Mucosa of descending colon (tissue), 3 donors: ENCODE results near the gene DCUN1D4. TPM values are rescaled to one million over a fixed set of nuclear protein-coding genes. Genes with fewer than 3 reads are reported as not detected.

Source experiments
- ATAC-seq: fragments of 200-7000 bp; cut with Tn5 transposase; one replicate; pipeline ENCODE4 v1.9.1; 2020; ENCODE audit warnings: mild to moderate bottlenecking, moderate library complexity
- DNase-seq, 3 donors: peaks; one replicate each; pipeline ENCODE4 v3.0.0-alpha.2; 2020
- H3K36me3 ChIP-seq: fragments of 200-600 bp; one replicate; pipeline ENCODE4 v1.8.0; 2021; ENCODE audit warnings: low read depth, mild to moderate bottlenecking
- H3K4me1 ChIP-seq: fragments of 200-600 bp; one replicate; pipeline ENCODE4 v1.8.0; 2021; ENCODE audit warnings: low read depth, mild to moderate bottlenecking
- H3K4me3 ChIP-seq: fragments of 200-600 bp; one replicate; pipeline ENCODE4 v1.8.0; 2021; ENCODE audit warnings: mild to moderate bottlenecking
- H3K9me3 ChIP-seq: fragments of 200-600 bp; one replicate; pipeline ENCODE4 v1.8.0; 2021; ENCODE audit warnings: mild to moderate bottlenecking
- CTCF ChIP-seq: fragments of 200-600 bp; IDR thresholded peaks from one replicate; pipeline ENCODE4 v1.8.0; 2022; ENCODE audit warnings: antibody characterized with exemption, mild to moderate bottlenecking
- intact Hi-C, 2 donors: fragments of 100-400 bp; cut with DNase I in 1 of 2; cut with micrococcal nuclease in 1 of 2; formaldehyde crosslinking; loops; one replicate each; pipeline versions ENCODE4 v1.11.0 to v1.11.1; 2022; cut with DNase I, micrococcal nuclease
- total RNA-seq, 3 donors: library from RNA; stranded (reverse); fragmentation: NEBNext Ultra II Directional in 2 of 3; extraction: Animal tissue kit (Norgen Biotek cat#: 25700) in 2 of 3; gene quantifications; one replicate each; pipeline versions ENCODE4 v1.2.1 to v1.2.4, GENCODE V29; 2021 to 2023
- donor health status: DM: no; HTN: no; CAD: no; lungs with moderate emphysema.
- donor health status: DM: no; HTN: no; CAD: no.
- donor health status: DM: no; HTN: yes; CAD: no.

DCUN1D4 gene
- total RNA-seq, 3 donors from 2014 or later: 31.1 to 72.4 (median 39.0) TPM

GRCh38 chr4:51833236-51833635, 9.7 kb upstream of the DCUN1D4 start:
- Histone ChIP-seq H3K36me3 (no peaks in the 10 kb centered on the region), H3K4me1 (no peaks in the 10 kb centered on the region), H3K9me3 (no peaks in the 10 kb centered on the region), H3K4me3 (no peak overlapping the region)
- no peak for TF ChIP-seq CTCF
- no peak for DNase-seq
- intact Hi-C loops: no loop called here
- no peak for ATAC-seq

GRCh38 chr4:51835079-51835478, 7.9 kb upstream of the DCUN1D4 start:
- Histone ChIP-seq H3K9me3 (no peaks in the 10 kb centered on the region), H3K4me1 (no peaks in the 10 kb centered on the region), H3K4me3 (no peak overlapping the region), H3K36me3 (no peaks in the 10 kb centered on the region)
- TF ChIP-seq CTCF: no peak
- no peak for DNase-seq
- no peak for ATAC-seq
- intact Hi-C loops: no loop called here

GRCh38 chr4:51835855-51836254, 7.1 kb upstream of the DCUN1D4 start:
- intact Hi-C loops: no loop called here
- Histone ChIP-seq H3K4me1 (no peaks in the 10 kb centered on the region), H3K9me3 (no peaks in the 10 kb centered on the region), H3K36me3 (no peaks in the 10 kb centered on the region), H3K4me3 (no peak overlapping the region)
- TF ChIP-seq CTCF: no peak
- ATAC-seq (no peak), DNase-seq (no peak)

- DNase-seq (no peak), ATAC-seq (no peak)
- Histone ChIP-seq H3K4me1 (no peaks in the 10 kb centered on the region), H3K9me3 (no peaks in the 10 kb centered on the region), H3K4me3 (no peak overlapping the region), H3K36me3 (no peaks in the 10 kb centered on the region)
- intact Hi-C loops: no loop called here
- TF ChIP-seq CTCF: no peak
These were observed 6.4 kb upstream of the DCUN1D4 start for GRCh38 chr4:51836549-51836948.

GRCh38 chr4:51840781-51841180, 2.2 kb upstream of the DCUN1D4 start:
- intact Hi-C loops: loop anchor here (5.0 to 10.0 kb wide), 2 partner anchors 182 to 194 kb away; partner anchors contain the start of genes LRRC66 (in 1 of the 2) and SGCB (in 1 of the 2)
- no peaks in the 10 kb centered on the region for H3K36me3 ChIP-seq
- no peak for DNase-seq
- no peaks in the 10 kb centered on the region for H3K9me3 ChIP-seq
- no peak for ATAC-seq
- no peak overlapping the region for H3K4me3 ChIP-seq
- peaks cover 9% of the 10 kb centered on the region for H3K4me1 ChIP-seq
- no peak for TF ChIP-seq CTCF

GRCh38 chr4:51842167-51842553, 793 bp upstream of the DCUN1D4 start:
- intact Hi-C loops: loop anchor here (5.0 to 10.0 kb wide), 2 partner anchors 180 to 193 kb away; partner anchors contain the start of genes LRRC66 (in 1 of the 2) and SGCB (in 1 of the 2)
- DNase-seq (peak; percentile 43 to 64 (median 45)), ATAC-seq (no peak)
- Histone ChIP-seq H3K9me3 (no peaks in the 10 kb centered on the region), H3K4me3 (peak overlapping the region; percentile 76), H3K4me1 (peaks cover 10% of the 10 kb centered on the region), H3K36me3 (no peaks in the 10 kb centered on the region)
- no peak for TF ChIP-seq CTCF
